ENCODE data around the gene CIC.

The CIC gene

GRCh38 chr19:42322305-42322704 lies 53.3 kb downstream of the CIC start:
- Histone ChIP-seq H3K9me3 (ENCODE audit: control insufficient read depth, low read length) (no peaks in the 10 kb centered on the region), H3K27ac (ENCODE audit: low read depth, low read length, severe bottlenecking) (no peak overlapping the region), H3K4me3 (ENCODE audit: extremely low read depth, insufficient read depth, low read length, poor library complexity, severe bottlenecking) (no peak overlapping the region), H3K4me1 (ENCODE audit: control insufficient read depth, insufficient read depth, low read length, poor library complexity, severe bottlenecking) (peaks cover 8% of the 10 kb centered on the region), H3K36me3 (ENCODE audit: control insufficient read depth, insufficient read depth, low read length) (no peaks in the 10 kb centered on the region)
- whole genome bisulfite sequencing, 2 experiments (ENCODE audit: insufficient coverage in 2 of 2), result 78 to 80% methylated on average over 7 of the region's 9 CpGs

GRCh38 chr19:42323473-42323851 lies 54.4 kb downstream of the CIC start:
- Histone ChIP-seq H3K36me3 (ENCODE audit: control insufficient read depth, insufficient read depth, low read length) (no peaks in the 10 kb centered on the region), H3K4me3 (ENCODE audit: extremely low read depth, insufficient read depth, low read length, poor library complexity, severe bottlenecking) (no peak overlapping the region), H3K9me3 (ENCODE audit: control insufficient read depth, low read length) (no peaks in the 10 kb centered on the region), H3K27ac (ENCODE audit: low read depth, low read length, severe bottlenecking) (no peak overlapping the region), H3K4me1 (ENCODE audit: control insufficient read depth, insufficient read depth, low read length, poor library complexity, severe bottlenecking) (peaks cover 8% of the 10 kb centered on the region)
- WGBS, 2 experiments (ENCODE audit: insufficient coverage in 2 of 2), result 10 to 12% methylated on average over 21 to 29 of the region's 29 CpGs

- Histone ChIP-seq H3K27ac (ENCODE audit: low read depth, low read length, severe bottlenecking) (no peak overlapping the region), H3K4me1 (ENCODE audit: control insufficient read depth, insufficient read depth, low read length, poor library complexity, severe bottlenecking) (peaks cover 8% of the 10 kb centered on the region), H3K9me3 (ENCODE audit: control insufficient read depth, low read length) (no peaks in the 10 kb centered on the region), H3K36me3 (ENCODE audit: control insufficient read depth, insufficient read depth, low read length) (no peaks in the 10 kb centered on the region), H3K4me3 (ENCODE audit: extremely low read depth, insufficient read depth, low read length, poor library complexity, severe bottlenecking) (peak overlapping the region; percentile 22)
- WGBS, 2 experiments (ENCODE audit: insufficient coverage in 2 of 2), result 3 to 4% methylated on average over 52 to 63 of the region's 92 CpGs
Measured at GRCh38 chr19:42323852-42324654, 55.0 kb downstream of the CIC start.

- Histone ChIP-seq H3K27ac (ENCODE audit: low read depth, low read length, severe bottlenecking) (no peak overlapping the region), H3K36me3 (ENCODE audit: control insufficient read depth, insufficient read depth, low read length) (no peaks in the 10 kb centered on the region), H3K4me1 (ENCODE audit: control insufficient read depth, insufficient read depth, low read length, poor library complexity, severe bottlenecking) (peaks cover 8% of the 10 kb centered on the region), H3K4me3 (ENCODE audit: extremely low read depth, insufficient read depth, low read length, poor library complexity, severe bottlenecking) (peak overlapping the region; percentile 22), H3K9me3 (ENCODE audit: control insufficient read depth, low read length) (no peaks in the 10 kb centered on the region)
- 5 to 7% methylated on average over 25 to 30 of the region's 38 CpGs for WGBS, 2 experiments (ENCODE audit: insufficient coverage in 2 of 2)
Measured at GRCh38 chr19:42324655-42325307, 55.7 kb downstream of the CIC start.

GRCh38 chr19:42325308-42325895 lies 56.4 kb downstream of the CIC start, which contains the start of gene MEGF8:
TSS of gene MEGF8 (plus strand) at chr19:42325635. CDS start at chr19:42326244, 609 bp downstream.
- peak within 1 kb of the TSS; percentile 99 for H3K4me3 ChIP-seq (ENCODE audit: extremely low read depth, insufficient read depth, low read length, poor library complexity, severe bottlenecking)
- no peaks in the 10 kb centered on the region for H3K9me3 ChIP-seq (ENCODE audit: control insufficient read depth, low read length)
- H3K36me3 ChIP-seq (ENCODE audit: control insufficient read depth, insufficient read depth, low read length), result no peaks in the 10 kb centered on the region
- WGBS, 2 experiments (ENCODE audit: insufficient coverage in 2 of 2), result 0 to 1% methylated on average over 18 to 36 of the region's 45 CpGs
- peaks cover 8% of the 10 kb centered on the region for H3K4me1 ChIP-seq (ENCODE audit: control insufficient read depth, insufficient read depth, low read length, poor library complexity, severe bottlenecking)
- H3K27ac ChIP-seq (ENCODE audit: low read depth, low read length, severe bottlenecking), result peak within 1 kb of the TSS; percentile 41

GRCh38 chr19:42325896-42326771 lies 57.1 kb downstream of the CIC start:
- H3K4me1 ChIP-seq (ENCODE audit: control insufficient read depth, insufficient read depth, low read length, poor library complexity, severe bottlenecking), result peaks cover 8% of the 10 kb centered on the region
- 6 to 7% methylated on average over 36 of the region's 37 CpGs for WGBS, 2 experiments (ENCODE audit: insufficient coverage in 2 of 2)

GRCh38 chr19:42326969-42327368 lies 57.9 kb downstream of the CIC start:
- Histone ChIP-seq H3K36me3 (ENCODE audit: control insufficient read depth, insufficient read depth, low read length) (no peaks in the 10 kb centered on the region), H3K4me3 (ENCODE audit: extremely low read depth, insufficient read depth, low read length, poor library complexity, severe bottlenecking) (no peak overlapping the region), H3K9me3 (ENCODE audit: control insufficient read depth, low read length) (no peaks in the 10 kb centered on the region), H3K4me1 (ENCODE audit: control insufficient read depth, insufficient read depth, low read length, poor library complexity, severe bottlenecking) (peaks cover 8% of the 10 kb centered on the region), H3K27ac (ENCODE audit: low read depth, low read length, severe bottlenecking) (no peak overlapping the region)

More at GRCh38 chr19:42325896-42326771, 57.1 kb downstream of the CIC start:
- H3K9me3 ChIP-seq (ENCODE audit: control insufficient read depth, low read length), result no peaks in the 10 kb centered on the region
- peak overlapping the region; percentile 99 for H3K4me3 ChIP-seq (ENCODE audit: extremely low read depth, insufficient read depth, low read length, poor library complexity, severe bottlenecking)
- peak overlapping the region; percentile 41 for H3K27ac ChIP-seq (ENCODE audit: low read depth, low read length, severe bottlenecking)
- H3K36me3 ChIP-seq (ENCODE audit: control insufficient read depth, insufficient read depth, low read length), result no peaks in the 10 kb centered on the region

- H3K27ac ChIP-seq (ENCODE audit: low read depth, low read length, severe bottlenecking), result no peak overlapping the region
- peaks cover 8% of the 10 kb centered on the region for H3K4me1 ChIP-seq (ENCODE audit: control insufficient read depth, insufficient read depth, low read length, poor library complexity, severe bottlenecking)
- H3K4me3 ChIP-seq (ENCODE audit: extremely low read depth, insufficient read depth, low read length, poor library complexity, severe bottlenecking), result no peak overlapping the region
- no peaks in the 10 kb centered on the region for H3K36me3 ChIP-seq (ENCODE audit: control insufficient read depth, insufficient read depth, low read length)
- 90 to 98% methylated on average over 4 of the region's 5 CpGs for WGBS, 2 experiments (ENCODE audit: insufficient coverage in 2 of 2)
- no peaks in the 10 kb centered on the region for H3K9me3 ChIP-seq (ENCODE audit: control insufficient read depth, low read length)
Measured at GRCh38 chr19:42327381-42327780, 58.3 kb downstream of the CIC start.

- Histone ChIP-seq H3K36me3 (ENCODE audit: control insufficient read depth, insufficient read depth, low read length) (no peaks in the 10 kb centered on the region), H3K9me3 (ENCODE audit: control insufficient read depth, low read length) (no peaks in the 10 kb centered on the region), H3K4me3 (ENCODE audit: extremely low read depth, insufficient read depth, low read length, poor library complexity, severe bottlenecking) (no peak overlapping the region), H3K4me1 (ENCODE audit: control insufficient read depth, insufficient read depth, low read length, poor library complexity, severe bottlenecking) (peaks cover 8% of the 10 kb centered on the region), H3K27ac (ENCODE audit: low read depth, low read length, severe bottlenecking) (no peak overlapping the region)
- 86 to 88% methylated on average over 1 of the region's 1 CpG for WGBS, 2 experiments (ENCODE audit: insufficient coverage in 2 of 2)
Measured at GRCh38 chr19:42328106-42328505, 59.1 kb downstream of the CIC start.

- H3K9me3 ChIP-seq (ENCODE audit: control insufficient read depth, low read length), result no peaks in the 10 kb centered on the region
- H3K36me3 ChIP-seq (ENCODE audit: control insufficient read depth, insufficient read depth, low read length), result no peaks in the 10 kb centered on the region
- no peak overlapping the region for H3K27ac ChIP-seq (ENCODE audit: low read depth, low read length, severe bottlenecking)
- no peak overlapping the region for H3K4me3 ChIP-seq (ENCODE audit: extremely low read depth, insufficient read depth, low read length, poor library complexity, severe bottlenecking)
- H3K4me1 ChIP-seq (ENCODE audit: control insufficient read depth, insufficient read depth, low read length, poor library complexity, severe bottlenecking), result peaks cover 8% of the 10 kb centered on the region
- 73 to 76% methylated on average over 2 of the region's 2 CpGs for WGBS, 2 experiments (ENCODE audit: insufficient coverage in 2 of 2)
Measured at GRCh38 chr19:42328854-42329253, 59.8 kb downstream of the CIC start.
